Prostate gland (tissue), 2 donors: ENCODE data around the gene STUM.

Experiments used
- CTCF ChIP-seq, 4 experiments: fragments of 200-600 bp in 2 of 4; fragments of 450-650 bp in 2 of 4; sonication (generic) in 2 of 4; IDR thresholded peaks; 1 replicate in 3 of 4; 2 replicates in 1 of 4; pipeline ENCODE4 v1.5.1; 2016 to 2019; ENCODE audit warnings: antibody characterized with exemption in 4 of 4, mild to moderate bottlenecking in 2 of 4, moderate library complexity in 2 of 4
- POLR2AphosphoS5 ChIP-seq: sonication (generic); formaldehyde crosslinking; IDR thresholded peaks from one replicate; pipeline ENCODE4 v1.6.1; 2017; ENCODE audit warnings: antibody characterized with exemption

GRCh38 chr1:226652613-226653012, 104.0 kb downstream of the STUM start:
- TF ChIP-seq CTCF (IDR thresholded peaks at IDR 0.05) (no peak), POLR2AphosphoS5 (no peak)
